Measurements from ENCODE around the gene CLEC4G.

GRCh38 chr19:7773841-7774240, 41.9 kb upstream of the CLEC4G start:
- no peak for TF ChIP-seq CTCF (IDR thresholded peaks at IDR 0.05; ENCODE audit: borderline replicate concordance, extremely low read depth, low read length, poor library complexity, severe bottlenecking)
- TF ChIP-seq EZH2 (IDR thresholded peaks at IDR 0.05; ENCODE audit: borderline replicate concordance, low read depth, low read length, severe bottlenecking), result no peak
